ENCODE data around the gene ATP5ME.

DNA sequence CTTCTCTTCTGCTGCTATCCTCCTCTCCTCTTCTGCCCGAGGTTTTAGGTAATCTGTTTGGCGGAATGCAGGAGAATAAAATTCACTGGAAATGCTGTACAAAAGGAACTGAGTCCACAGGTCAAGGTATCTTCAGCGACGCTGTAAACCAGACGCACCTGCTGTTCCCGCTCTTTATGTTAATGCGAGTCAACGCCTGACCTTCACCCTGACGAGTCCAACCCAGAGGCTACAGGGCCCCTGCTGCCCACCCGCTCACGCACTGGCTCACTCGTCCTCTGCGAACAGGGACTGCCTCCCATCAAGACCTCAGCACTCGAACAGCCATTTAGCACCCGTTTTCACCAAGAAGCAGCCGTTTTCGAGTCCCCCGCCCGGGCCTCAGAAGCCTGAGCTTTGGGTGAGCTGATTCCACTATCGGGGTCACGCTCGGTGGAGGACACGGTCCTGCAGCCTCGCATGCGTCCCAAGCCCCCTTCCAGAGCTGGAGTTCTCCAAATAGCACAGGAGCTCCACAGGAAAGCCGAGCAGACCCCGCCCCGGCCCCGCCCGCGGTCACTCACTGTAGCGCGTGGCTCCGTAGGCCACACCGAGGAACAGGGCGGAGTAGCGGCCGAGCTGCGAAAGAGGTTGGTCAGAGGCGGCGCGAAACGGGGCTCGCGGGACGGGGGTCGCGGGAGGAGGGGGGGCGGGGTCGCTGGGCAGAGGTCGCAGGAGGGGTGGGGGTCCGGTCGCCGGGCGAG, 556 bp downstream of the ATP5ME start:
- TF ChIP-seq, protein P1, sequence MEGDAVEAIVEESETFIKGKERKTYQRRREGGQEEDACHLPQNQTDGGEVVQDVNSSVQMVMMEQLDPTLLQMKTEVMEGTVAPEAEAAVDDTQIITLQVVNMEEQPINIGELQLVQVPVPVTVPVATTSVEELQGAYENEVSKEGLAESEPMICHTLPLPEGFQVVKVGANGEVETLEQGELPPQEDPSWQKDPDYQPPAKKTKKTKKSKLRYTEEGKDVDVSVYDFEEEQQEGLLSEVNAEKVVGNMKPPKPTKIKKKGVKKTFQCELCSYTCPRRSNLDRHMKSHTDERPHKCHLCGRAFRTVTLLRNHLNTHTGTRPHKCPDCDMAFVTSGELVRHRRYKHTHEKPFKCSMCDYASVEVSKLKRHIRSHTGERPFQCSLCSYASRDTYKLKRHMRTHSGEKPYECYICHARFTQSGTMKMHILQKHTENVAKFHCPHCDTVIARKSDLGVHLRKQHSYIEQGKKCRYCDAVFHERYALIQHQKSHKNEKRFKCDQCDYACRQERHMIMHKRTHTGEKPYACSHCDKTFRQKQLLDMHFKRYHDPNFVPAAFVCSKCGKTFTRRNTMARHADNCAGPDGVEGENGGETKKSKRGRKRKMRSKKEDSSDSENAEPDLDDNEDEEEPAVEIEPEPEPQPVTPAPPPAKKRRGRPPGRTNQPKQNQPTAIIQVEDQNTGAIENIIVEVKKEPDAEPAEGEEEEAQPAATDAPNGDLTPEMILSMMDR (IDR thresholded peaks at IDR 0.05; ENCODE audit: insufficient read depth, low read depth, low read length) = no peak
- no peak for TF ChIP-seq EZH2 (IDR thresholded peaks at IDR 0.05; ENCODE audit: insufficient read depth, low read length)

Measured in astrocyte (in vitro differentiated cells and primary cell).